ENCODE results near the gene PPIE.

PPIE gene

GRCh38 chr1:39701049-39701439, 37.6 kb upstream of the PPIE start:
- no peak for DNase-seq (ENCODE audit: low spot score in 2 of 2)
- peaks cover 10% of the 10 kb centered on the region for H3K27me3 ChIP-seq (ENCODE audit: low read depth)
- in situ Hi-C loops (cut with MboI; ENCODE audit: low sequenced_read_pairs) = no loop called here
- peaks cover 10% of the 10 kb centered on the region for H3K4me1 ChIP-seq
- H3K4me3 ChIP-seq = no peak overlapping the region
- no peaks in the 10 kb centered on the region for H3K36me3 ChIP-seq (replicated peaks)
- no peaks in the 10 kb centered on the region for H3K9me3 ChIP-seq

- H3K4me1 ChIP-seq = peaks cover 10% of the 10 kb centered on the region
- H3K4me3 ChIP-seq = no peak overlapping the region
- no peaks in the 10 kb centered on the region for H3K36me3 ChIP-seq (replicated peaks)
- in situ Hi-C loops (cut with MboI; ENCODE audit: low sequenced_read_pairs) = no loop called here
- H3K27me3 ChIP-seq (ENCODE audit: low read depth) = no peaks in the 10 kb centered on the region
- DNase-seq (ENCODE audit: low spot score in 2 of 2) = no peak
- H3K9me3 ChIP-seq = no peaks in the 10 kb centered on the region
Observed at GRCh38 chr1:39704757-39705156, 33.9 kb upstream of the PPIE start.

GRCh38 chr1:39707506-39707905, 31.2 kb upstream of the PPIE start:
- H3K27me3 ChIP-seq (ENCODE audit: low read depth) = no peaks in the 10 kb centered on the region
- H3K4me3 ChIP-seq = no peak overlapping the region
- H3K9me3 ChIP-seq = no peaks in the 10 kb centered on the region
- in situ Hi-C loops (cut with MboI; ENCODE audit: low sequenced_read_pairs) = no loop called here
- DNase-seq (ENCODE audit: low spot score in 2 of 2) = no peak
- no peaks in the 10 kb centered on the region for H3K36me3 ChIP-seq (replicated peaks)
- H3K4me1 ChIP-seq = peaks cover 20% of the 10 kb centered on the region

GRCh38 chr1:39711104-39711965, 27.3 kb upstream of the PPIE start:
- in situ Hi-C loops (cut with MboI; ENCODE audit: low sequenced_read_pairs) = no loop called here
- no peak overlapping the region for H3K4me3 ChIP-seq
- peak; percentile 16 to 44 for DNase-seq (ENCODE audit: low spot score in 2 of 2)
- H3K27me3 ChIP-seq (ENCODE audit: low read depth) = peaks cover 9% of the 10 kb centered on the region
- H3K36me3 ChIP-seq (replicated peaks) = no peaks in the 10 kb centered on the region
- peaks cover 22% of the 10 kb centered on the region for H3K4me1 ChIP-seq
- H3K9me3 ChIP-seq = no peaks in the 10 kb centered on the region

GRCh38 chr1:39711966-39712340, 26.7 kb upstream of the PPIE start:
- Histone ChIP-seq H3K27me3 (ENCODE audit: low read depth) (peaks cover 15% of the 10 kb centered on the region), H3K9me3 (no peaks in the 10 kb centered on the region), H3K36me3 (replicated peaks) (no peaks in the 10 kb centered on the region), H3K4me1 (peaks cover 22% of the 10 kb centered on the region), H3K4me3 (no peak overlapping the region)
- in situ Hi-C loops (cut with MboI; ENCODE audit: low sequenced_read_pairs) = no loop called here
- peak; percentile 42 to 52 for DNase-seq (ENCODE audit: low spot score in 2 of 2)

- no peaks in the 10 kb centered on the region for H3K36me3 ChIP-seq (replicated peaks)
- DNase-seq (ENCODE audit: low spot score in 2 of 2) = no peak
- H3K4me3 ChIP-seq = no peak overlapping the region
- peaks cover 22% of the 10 kb centered on the region for H3K4me1 ChIP-seq
- H3K27me3 ChIP-seq (ENCODE audit: low read depth) = peaks cover 29% of the 10 kb centered on the region
- H3K9me3 ChIP-seq = no peaks in the 10 kb centered on the region
- in situ Hi-C loops (cut with MboI; ENCODE audit: low sequenced_read_pairs) = no loop called here
Observed at GRCh38 chr1:39713557-39713956, 25.1 kb upstream of the PPIE start.

GRCh38 chr1:39717809-39718208, 20.9 kb upstream of the PPIE start:
- in situ Hi-C loops (cut with MboI; ENCODE audit: low sequenced_read_pairs) = no loop called here
- no peak for DNase-seq (ENCODE audit: low spot score in 2 of 2)
- Histone ChIP-seq H3K4me3 (no peak overlapping the region), H3K9me3 (no peaks in the 10 kb centered on the region), H3K27me3 (ENCODE audit: low read depth) (peaks cover 35% of the 10 kb centered on the region), H3K4me1 (no peaks in the 10 kb centered on the region; the same call in 1 of the 2 replicates), H3K36me3 (replicated peaks) (no peaks in the 10 kb centered on the region)

GRCh38 chr1:39720094-39720999, 18.3 kb upstream of the PPIE start:
- in situ Hi-C loops (cut with MboI; ENCODE audit: low sequenced_read_pairs) = loop anchor here (10.0 kb wide), 1 partner anchor 116 kb away; no protein-coding TSS in a partner anchor
- H3K9me3 ChIP-seq = no peaks in the 10 kb centered on the region
- peaks cover 45% of the 10 kb centered on the region for H3K27me3 ChIP-seq (ENCODE audit: low read depth)
- H3K36me3 ChIP-seq (replicated peaks) = no peaks in the 10 kb centered on the region
- H3K4me1 ChIP-seq = no peaks in the 10 kb centered on the region
- H3K4me3 ChIP-seq = no peak overlapping the region
- peak in 1 of 2 experiments; percentile 73 for DNase-seq (ENCODE audit: low spot score in 2 of 2)

- no peaks in the 10 kb centered on the region for H3K9me3 ChIP-seq
- H3K36me3 ChIP-seq (replicated peaks) = no peaks in the 10 kb centered on the region
- no peaks in the 10 kb centered on the region for H3K4me1 ChIP-seq
- H3K4me3 ChIP-seq = no peak overlapping the region
- in situ Hi-C loops (cut with MboI; ENCODE audit: low sequenced_read_pairs) = loop anchor here (10.0 kb wide), 1 partner anchor 117 kb away; no protein-coding TSS in a partner anchor
- peaks cover 50% of the 10 kb centered on the region for H3K27me3 ChIP-seq (ENCODE audit: low read depth)
- no peak for DNase-seq (ENCODE audit: low spot score in 2 of 2)
Observed at GRCh38 chr1:39721664-39722063, 17.0 kb upstream of the PPIE start.

GRCh38 chr1:39722495-39722894, 16.2 kb upstream of the PPIE start:
- in situ Hi-C loops (cut with MboI; ENCODE audit: low sequenced_read_pairs) = loop anchor here (10.0 kb wide), 1 partner anchor 118 kb away; no protein-coding TSS in a partner anchor
- Histone ChIP-seq H3K9me3 (no peaks in the 10 kb centered on the region), H3K36me3 (replicated peaks) (no peaks in the 10 kb centered on the region), H3K27me3 (ENCODE audit: low read depth) (peaks cover 50% of the 10 kb centered on the region), H3K4me1 (no peaks in the 10 kb centered on the region), H3K4me3 (no peak overlapping the region)
- DNase-seq (ENCODE audit: low spot score in 2 of 2) = no peak

- H3K27me3 ChIP-seq (ENCODE audit: low read depth) = peaks cover 77% of the 10 kb centered on the region
- H3K9me3 ChIP-seq = no peaks in the 10 kb centered on the region
- no peak for DNase-seq (ENCODE audit: low spot score in 2 of 2)
- H3K4me1 ChIP-seq = no peaks in the 10 kb centered on the region
- in situ Hi-C loops (cut with MboI; ENCODE audit: low sequenced_read_pairs) = loop anchor here (10.0 kb wide), 1 partner anchor 122 kb away; no protein-coding TSS in a partner anchor
- H3K36me3 ChIP-seq (replicated peaks) = no peaks in the 10 kb centered on the region
- H3K4me3 ChIP-seq = no peak overlapping the region
Observed at GRCh38 chr1:39726600-39726999, 12.1 kb upstream of the PPIE start.

GRCh38 chr1:39727221-39727931, 11.3 kb upstream of the PPIE start:
- in situ Hi-C loops (cut with MboI; ENCODE audit: low sequenced_read_pairs) = loop anchor here (10.0 kb wide), 1 partner anchor 123 kb away; no protein-coding TSS in a partner anchor
- peaks cover 72% of the 10 kb centered on the region for H3K27me3 ChIP-seq (ENCODE audit: low read depth)

GRCh38 chr1:39727932-39728317, 10.8 kb upstream of the PPIE start:
- in situ Hi-C loops (cut with MboI; ENCODE audit: low sequenced_read_pairs) = loop anchor here (10.0 kb wide), 1 partner anchor 123 kb away; no protein-coding TSS in a partner anchor

More at GRCh38 chr1:39727221-39727931, 11.3 kb upstream of the PPIE start:
- no peak for DNase-seq (ENCODE audit: low spot score in 2 of 2)
- H3K36me3 ChIP-seq (replicated peaks) = no peaks in the 10 kb centered on the region
- no peaks in the 10 kb centered on the region for H3K9me3 ChIP-seq
- no peak overlapping the region for H3K4me3 ChIP-seq
- no peaks in the 10 kb centered on the region for H3K4me1 ChIP-seq

More at GRCh38 chr1:39727932-39728317, 10.8 kb upstream of the PPIE start:
- no peak for DNase-seq (ENCODE audit: low spot score in 2 of 2)
- H3K9me3 ChIP-seq = no peaks in the 10 kb centered on the region
- no peaks in the 10 kb centered on the region for H3K36me3 ChIP-seq (replicated peaks)
- peaks cover 72% of the 10 kb centered on the region for H3K27me3 ChIP-seq (ENCODE audit: low read depth)
- H3K4me3 ChIP-seq = no peak overlapping the region
- H3K4me1 ChIP-seq = no peaks in the 10 kb centered on the region

Measured in HAP-1 (cell line).